Neural progenitor cell (in vitro differentiated cells): ENCODE measurements around the gene ANXA6.

Experiments used
- EZH2 ChIP-seq: fragments of 200-600 bp; sonication (generic); IDR thresholded peaks from 2 replicates; pipeline ENCODE4 v1.6.1; 2017; ENCODE audit warnings: antibody characterized with exemption, mild to moderate bottlenecking, moderate library complexity
- TF ChIP-seq, protein P1 (sequence below): fragments of 200-600 bp; sonication (generic); IDR thresholded peaks from 2 replicates; pipeline ENCODE4 v1.5.1; 2017; ENCODE audit warnings: antibody characterized with exemption, mild to moderate bottlenecking

DNA sequence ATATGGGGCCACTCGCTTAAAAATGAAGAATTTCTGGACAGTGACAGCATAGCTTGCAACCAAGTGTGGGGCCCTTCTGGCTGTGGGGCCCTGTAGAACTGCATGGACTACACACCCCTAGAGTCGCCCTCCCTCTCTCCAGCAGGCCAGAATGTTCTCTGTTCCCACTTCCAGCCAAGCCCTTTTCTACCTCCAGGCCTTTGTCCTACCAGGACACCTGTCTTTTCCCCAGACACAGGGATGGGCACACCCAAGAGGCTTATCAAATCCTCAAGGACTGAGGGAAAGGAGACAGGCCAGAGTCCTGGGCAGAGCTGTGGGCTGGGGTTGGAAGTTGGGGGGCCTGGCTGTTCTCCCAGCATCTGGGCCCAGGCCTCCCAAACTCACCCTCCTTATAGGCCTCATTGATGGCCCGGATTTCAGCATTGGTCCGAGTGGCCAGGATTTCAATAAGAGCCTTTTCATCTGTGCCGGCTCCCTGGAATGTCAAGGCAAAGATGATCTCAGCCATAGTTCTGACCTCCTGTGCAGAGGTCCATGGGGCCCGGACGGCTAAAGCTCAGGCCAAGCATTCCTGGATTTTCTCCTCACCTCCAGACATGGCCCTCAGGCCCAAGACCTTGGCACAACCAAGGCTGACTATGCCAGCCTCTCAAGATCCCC lies 38.5 kb downstream of the ANXA6 start:
- TF ChIP-seq, protein P1, sequence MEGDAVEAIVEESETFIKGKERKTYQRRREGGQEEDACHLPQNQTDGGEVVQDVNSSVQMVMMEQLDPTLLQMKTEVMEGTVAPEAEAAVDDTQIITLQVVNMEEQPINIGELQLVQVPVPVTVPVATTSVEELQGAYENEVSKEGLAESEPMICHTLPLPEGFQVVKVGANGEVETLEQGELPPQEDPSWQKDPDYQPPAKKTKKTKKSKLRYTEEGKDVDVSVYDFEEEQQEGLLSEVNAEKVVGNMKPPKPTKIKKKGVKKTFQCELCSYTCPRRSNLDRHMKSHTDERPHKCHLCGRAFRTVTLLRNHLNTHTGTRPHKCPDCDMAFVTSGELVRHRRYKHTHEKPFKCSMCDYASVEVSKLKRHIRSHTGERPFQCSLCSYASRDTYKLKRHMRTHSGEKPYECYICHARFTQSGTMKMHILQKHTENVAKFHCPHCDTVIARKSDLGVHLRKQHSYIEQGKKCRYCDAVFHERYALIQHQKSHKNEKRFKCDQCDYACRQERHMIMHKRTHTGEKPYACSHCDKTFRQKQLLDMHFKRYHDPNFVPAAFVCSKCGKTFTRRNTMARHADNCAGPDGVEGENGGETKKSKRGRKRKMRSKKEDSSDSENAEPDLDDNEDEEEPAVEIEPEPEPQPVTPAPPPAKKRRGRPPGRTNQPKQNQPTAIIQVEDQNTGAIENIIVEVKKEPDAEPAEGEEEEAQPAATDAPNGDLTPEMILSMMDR, result no peak
- no peak for TF ChIP-seq EZH2
